Measurements from ENCODE around the gene ABCC4.

ABCC4 gene

GRCh38 chr13:95123726-95124125, 177.5 kb downstream of the ABCC4 start:
- no peaks in the 10 kb centered on the region for H3K27me3 ChIP-seq (replicated peaks in 2 of 5; ENCODE audit: control insufficient read depth in 4 of 5, insufficient read depth in 5 of 5, low read length in 4 of 5)
- CTCF ChIA-PET, result no interaction called here
- H3K36me3 ChIP-seq (ENCODE audit: control insufficient read depth in 4 of 4, insufficient read depth in 4 of 4, low read length in 3 of 4), result peaks cover 0 to 9% (median 4%) of the 10 kb centered on the region in 4 experiments
- no peak overlapping the region for H3K4me3 ChIP-seq (ENCODE audit: control insufficient read depth in 1 of 7, extremely low read depth in 1 of 7, insufficient read depth in 4 of 7, low read depth in 2 of 7, low read length in 6 of 7)
- DNase-seq, result no peak
- no peaks in the 10 kb centered on the region for H3K9me3 ChIP-seq (ENCODE audit: control extremely low read depth in 1 of 5, control insufficient read depth in 4 of 5, insufficient read depth in 2 of 5, low read depth in 1 of 5, low read length in 4 of 5)
- POLR2A ChIA-PET, result interaction anchor here (0.7 kb wide), 1 partner anchor 1173 kb away, joined by 3 read pairs; no protein-coding TSS in a partner anchor
- 83% methylated on average over 7 of the region's 7 CpGs for WGBS (ENCODE audit: insufficient coverage)
- H3K27ac ChIP-seq (ENCODE audit: insufficient read depth in 1 of 2, low read depth in 1 of 2, low read length in 2 of 2, poor library complexity in 1 of 2, severe bottlenecking in 2 of 2), result no peak overlapping the region
- no peaks in the 10 kb centered on the region for H3K4me1 ChIP-seq (ENCODE audit: control extremely low read depth in 1 of 4, control insufficient read depth in 4 of 4, insufficient read depth in 4 of 4, low read length in 3 of 4)

- Histone ChIP-seq H3K27me3 (replicated peaks in 2 of 5; ENCODE audit: control insufficient read depth in 4 of 5, insufficient read depth in 5 of 5, low read length in 4 of 5) (no peaks in the 10 kb centered on the region), H3K9me3 (ENCODE audit: control extremely low read depth in 1 of 5, control insufficient read depth in 4 of 5, insufficient read depth in 2 of 5, low read depth in 1 of 5, low read length in 4 of 5) (no peaks in the 10 kb centered on the region), H3K27ac (ENCODE audit: insufficient read depth in 1 of 2, low read depth in 1 of 2, low read length in 2 of 2, poor library complexity in 1 of 2, severe bottlenecking in 2 of 2) (no peak overlapping the region), H3K36me3 (ENCODE audit: control insufficient read depth in 4 of 4, insufficient read depth in 4 of 4, low read length in 3 of 4) (peaks cover 0 to 9% (median 1%) of the 10 kb centered on the region in 4 experiments), H3K4me3 (ENCODE audit: control insufficient read depth in 1 of 7, extremely low read depth in 1 of 7, insufficient read depth in 4 of 7, low read depth in 2 of 7, low read length in 6 of 7) (no peak overlapping the region), H3K4me1 (ENCODE audit: control extremely low read depth in 1 of 4, control insufficient read depth in 4 of 4, insufficient read depth in 4 of 4, low read length in 3 of 4) (no peaks in the 10 kb centered on the region)
- ChIA-PET POLR2A (no interaction called here), CTCF (no interaction called here)
- WGBS (ENCODE audit: insufficient coverage), result 27% methylated on average over 1 of the region's 4 CpGs
- no peak for DNase-seq
Observed at GRCh38 chr13:95122063-95122462, 179.2 kb downstream of the ABCC4 start.

GRCh38 chr13:95121516-95121915, 179.7 kb downstream of the ABCC4 start:
- Histone ChIP-seq H3K9me3 (ENCODE audit: control extremely low read depth in 1 of 5, control insufficient read depth in 4 of 5, insufficient read depth in 2 of 5, low read depth in 1 of 5, low read length in 4 of 5) (no peaks in the 10 kb centered on the region), H3K36me3 (ENCODE audit: control insufficient read depth in 4 of 4, insufficient read depth in 4 of 4, low read length in 3 of 4) (peaks cover 0 to 13% (median 1%) of the 10 kb centered on the region in 4 experiments), H3K4me3 (ENCODE audit: control insufficient read depth in 1 of 7, extremely low read depth in 1 of 7, insufficient read depth in 4 of 7, low read depth in 2 of 7, low read length in 6 of 7) (no peak overlapping the region), H3K27me3 (replicated peaks in 2 of 5; ENCODE audit: control insufficient read depth in 4 of 5, insufficient read depth in 5 of 5, low read length in 4 of 5) (no peaks in the 10 kb centered on the region), H3K4me1 (ENCODE audit: control extremely low read depth in 1 of 4, control insufficient read depth in 4 of 4, insufficient read depth in 4 of 4, low read length in 3 of 4) (no peaks in the 10 kb centered on the region), H3K27ac (ENCODE audit: insufficient read depth in 1 of 2, low read depth in 1 of 2, low read length in 2 of 2, poor library complexity in 1 of 2, severe bottlenecking in 2 of 2) (no peak overlapping the region)
- DNase-seq, result no peak
- 83% methylated on average over 1 of the region's 1 CpG for WGBS (ENCODE audit: insufficient coverage)
- ChIA-PET POLR2A (no interaction called here), CTCF (no interaction called here)

GRCh38 chr13:95120650-95121049, 180.6 kb downstream of the ABCC4 start:
- ChIA-PET POLR2A (no interaction called here), CTCF (interaction anchor here (1.0 kb wide), 1 partner anchor 10 kb away, joined by 3 read pairs; no protein-coding TSS in a partner anchor)
- Histone ChIP-seq H3K4me1 (ENCODE audit: control extremely low read depth in 1 of 4, control insufficient read depth in 4 of 4, insufficient read depth in 4 of 4, low read length in 3 of 4) (no peaks in the 10 kb centered on the region), H3K4me3 (ENCODE audit: control insufficient read depth in 1 of 7, extremely low read depth in 1 of 7, insufficient read depth in 4 of 7, low read depth in 2 of 7, low read length in 6 of 7) (no peak overlapping the region), H3K27me3 (replicated peaks in 2 of 5; ENCODE audit: control insufficient read depth in 4 of 5, insufficient read depth in 5 of 5, low read length in 4 of 5) (no peaks in the 10 kb centered on the region), H3K36me3 (ENCODE audit: control insufficient read depth in 4 of 4, insufficient read depth in 4 of 4, low read length in 3 of 4) (peaks cover 0 to 15% (median 2%) of the 10 kb centered on the region in 4 experiments), H3K27ac (ENCODE audit: insufficient read depth in 1 of 2, low read depth in 1 of 2, low read length in 2 of 2, poor library complexity in 1 of 2, severe bottlenecking in 2 of 2) (no peak overlapping the region), H3K9me3 (ENCODE audit: control extremely low read depth in 1 of 5, control insufficient read depth in 4 of 5, insufficient read depth in 2 of 5, low read depth in 1 of 5, low read length in 4 of 5) (no peaks in the 10 kb centered on the region)
- 96% methylated on average over 2 of the region's 2 CpGs for WGBS (ENCODE audit: insufficient coverage)
- DNase-seq, result no peak

GRCh38 chr13:95118541-95119324, 182.5 kb downstream of the ABCC4 start:
- Histone ChIP-seq H3K27ac (ENCODE audit: insufficient read depth in 1 of 2, low read depth in 1 of 2, low read length in 2 of 2, poor library complexity in 1 of 2, severe bottlenecking in 2 of 2) (no peak overlapping the region), H3K4me1 (ENCODE audit: control extremely low read depth in 1 of 4, control insufficient read depth in 4 of 4, insufficient read depth in 4 of 4, low read length in 3 of 4) (no peaks in the 10 kb centered on the region), H3K4me3 (ENCODE audit: control insufficient read depth in 1 of 7, extremely low read depth in 1 of 7, insufficient read depth in 4 of 7, low read depth in 2 of 7, low read length in 6 of 7) (no peak overlapping the region), H3K9me3 (ENCODE audit: control extremely low read depth in 1 of 5, control insufficient read depth in 4 of 5, insufficient read depth in 2 of 5, low read depth in 1 of 5, low read length in 4 of 5) (no peaks in the 10 kb centered on the region), H3K36me3 (ENCODE audit: control insufficient read depth in 4 of 4, insufficient read depth in 4 of 4, low read length in 3 of 4) (peaks cover 0 to 17% (median 6%) of the 10 kb centered on the region in 4 experiments), H3K27me3 (replicated peaks in 2 of 5; ENCODE audit: control insufficient read depth in 4 of 5, insufficient read depth in 5 of 5, low read length in 4 of 5) (no peaks in the 10 kb centered on the region)
- WGBS (ENCODE audit: insufficient coverage), result 98% methylated on average over 7 of the region's 8 CpGs
- POLR2A ChIA-PET, result no interaction called here
- DNase-seq, result no peak
- CTCF ChIA-PET, result interaction anchor here (1.3 kb wide), 1 partner anchor 15 kb away, joined by 4 read pairs; no protein-coding TSS in a partner anchor

GRCh38 chr13:95117092-95117491, 184.2 kb downstream of the ABCC4 start:
- WGBS (ENCODE audit: insufficient coverage), result 92% methylated on average over 3 of the region's 6 CpGs
- Histone ChIP-seq H3K36me3 (ENCODE audit: control insufficient read depth in 4 of 4, insufficient read depth in 4 of 4, low read length in 3 of 4) (peaks cover 0 to 17% (median 8%) of the 10 kb centered on the region in 4 experiments), H3K4me1 (ENCODE audit: control extremely low read depth in 1 of 4, control insufficient read depth in 4 of 4, insufficient read depth in 4 of 4, low read length in 3 of 4) (no peaks in the 10 kb centered on the region), H3K4me3 (ENCODE audit: control insufficient read depth in 1 of 7, extremely low read depth in 1 of 7, insufficient read depth in 4 of 7, low read depth in 2 of 7, low read length in 6 of 7) (no peak overlapping the region), H3K27ac (ENCODE audit: insufficient read depth in 1 of 2, low read depth in 1 of 2, low read length in 2 of 2, poor library complexity in 1 of 2, severe bottlenecking in 2 of 2) (no peak overlapping the region), H3K27me3 (replicated peaks in 2 of 5; ENCODE audit: control insufficient read depth in 4 of 5, insufficient read depth in 5 of 5, low read length in 4 of 5) (no peaks in the 10 kb centered on the region), H3K9me3 (ENCODE audit: control extremely low read depth in 1 of 5, control insufficient read depth in 4 of 5, insufficient read depth in 2 of 5, low read depth in 1 of 5, low read length in 4 of 5) (no peaks in the 10 kb centered on the region)
- ChIA-PET CTCF (interaction anchor here (0.7 to 1.3 kb wide), 3 partner anchors 17 to 145 kb away, joined by 3 to 4 read pairs (median 3); no protein-coding TSS in a partner anchor), POLR2A (no interaction called here)
- DNase-seq, result no peak

- ChIA-PET POLR2A (no interaction called here), CTCF (interaction anchor here (0.8 kb wide), 1 partner anchor 155 kb away, joined by 3 read pairs; no protein-coding TSS in a partner anchor)
- Histone ChIP-seq H3K36me3 (ENCODE audit: control insufficient read depth in 4 of 4, insufficient read depth in 4 of 4, low read length in 3 of 4) (peaks cover 0 to 12% (median 5%) of the 10 kb centered on the region in 4 experiments), H3K9me3 (ENCODE audit: control extremely low read depth in 1 of 5, control insufficient read depth in 4 of 5, insufficient read depth in 2 of 5, low read depth in 1 of 5, low read length in 4 of 5) (no peaks in the 10 kb centered on the region), H3K27me3 (replicated peaks in 2 of 5; ENCODE audit: control insufficient read depth in 4 of 5, insufficient read depth in 5 of 5, low read length in 4 of 5) (no peaks in the 10 kb centered on the region), H3K4me1 (ENCODE audit: control extremely low read depth in 1 of 4, control insufficient read depth in 4 of 4, insufficient read depth in 4 of 4, low read length in 3 of 4) (peaks cover 0 to 2% (median 0%) of the 10 kb centered on the region in 4 experiments), H3K27ac (ENCODE audit: insufficient read depth in 1 of 2, low read depth in 1 of 2, low read length in 2 of 2, poor library complexity in 1 of 2, severe bottlenecking in 2 of 2) (no peak overlapping the region), H3K4me3 (ENCODE audit: control insufficient read depth in 1 of 7, extremely low read depth in 1 of 7, insufficient read depth in 4 of 7, low read depth in 2 of 7, low read length in 6 of 7) (no peak overlapping the region)
- no peak for DNase-seq
- WGBS (ENCODE audit: insufficient coverage), result 95% methylated on average over 8 of the region's 10 CpGs
Observed at GRCh38 chr13:95115525-95115924, 185.7 kb downstream of the ABCC4 start.
